GM12864 (cell line): ENCODE measurements around the gene OVOL1.
"Not testable (repeated sequence)": the region's sequence is repeated elsewhere in the genome, so short reads cannot be mapped to it uniquely, and the experiment has no call there.

Source experiments
- DNase-seq: peaks from one replicate; pipeline ENCODE4 v3.0.0-alpha.2; 2011; ENCODE audit warnings: low read depth
- H3K4me3 ChIP-seq: 2 replicates; pipeline ENCODE4 v1.5.1; 2011; ENCODE audit warnings: mild to moderate bottlenecking, low read depth, low read length, control low read depth
- CTCF ChIP-seq: IDR thresholded peaks from 2 replicates; pipeline ENCODE4 v1.5.1; 2011; ENCODE audit warnings: low read depth, mild to moderate bottlenecking, moderate library complexity, low read length, control low read depth, inconsistent platforms; ENCODE audit errors: missing control alignments

The OVOL1 gene

GRCh38 chr11:65744699-65745042 is 42.2 kb upstream of the OVOL1 start:
- H3K4me3 ChIP-seq: no peak overlapping the region
- TF ChIP-seq CTCF: no peak
- DNase-seq: no peak

DNA sequence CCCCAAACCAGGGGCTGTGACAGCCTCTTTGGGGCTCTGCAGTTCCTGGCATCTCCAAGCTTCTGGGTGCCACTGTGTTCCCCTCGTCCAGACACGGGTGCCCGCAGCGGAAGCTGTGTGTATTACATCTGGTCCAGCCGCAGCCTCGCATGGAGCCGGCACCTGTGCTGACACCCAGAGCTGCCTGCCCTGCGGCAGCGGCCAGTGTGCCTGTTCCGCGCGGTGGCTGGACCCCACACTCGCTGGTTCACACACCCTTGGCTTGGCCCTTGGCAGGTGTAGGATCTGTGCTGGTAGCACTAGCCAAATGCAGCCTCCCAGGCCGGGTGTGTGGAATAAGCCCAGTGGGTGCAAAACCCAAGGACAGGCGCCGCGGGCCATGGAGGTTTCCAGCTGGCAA is 41.8 kb upstream of the OVOL1 start:
- no peak for DNase-seq
- H3K4me3 ChIP-seq: no peak overlapping the region
- TF ChIP-seq CTCF: no peak

DNA sequence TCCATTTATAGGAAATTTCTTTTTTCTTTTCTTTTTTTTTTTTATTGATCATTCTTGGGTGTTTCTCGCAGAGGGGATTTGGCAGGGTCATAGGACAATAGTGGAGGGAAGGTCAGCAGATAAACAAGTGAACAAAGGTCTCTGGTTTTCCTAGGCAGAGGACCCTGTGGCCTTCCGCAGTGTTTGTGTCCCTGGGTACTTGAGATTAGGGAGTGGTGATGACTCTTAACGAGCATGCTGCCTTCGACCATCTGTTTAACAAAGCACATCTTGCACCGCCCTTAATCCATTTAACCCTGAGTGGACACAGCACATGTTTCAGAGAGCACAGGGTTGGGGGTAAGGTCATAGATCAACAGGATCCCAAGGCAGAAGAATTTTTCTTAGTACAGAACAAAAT is 24.7 kb upstream of the OVOL1 start:
- DNase-seq, H3K4me3 ChIP-seq: not testable (repeated sequence)

DNA sequence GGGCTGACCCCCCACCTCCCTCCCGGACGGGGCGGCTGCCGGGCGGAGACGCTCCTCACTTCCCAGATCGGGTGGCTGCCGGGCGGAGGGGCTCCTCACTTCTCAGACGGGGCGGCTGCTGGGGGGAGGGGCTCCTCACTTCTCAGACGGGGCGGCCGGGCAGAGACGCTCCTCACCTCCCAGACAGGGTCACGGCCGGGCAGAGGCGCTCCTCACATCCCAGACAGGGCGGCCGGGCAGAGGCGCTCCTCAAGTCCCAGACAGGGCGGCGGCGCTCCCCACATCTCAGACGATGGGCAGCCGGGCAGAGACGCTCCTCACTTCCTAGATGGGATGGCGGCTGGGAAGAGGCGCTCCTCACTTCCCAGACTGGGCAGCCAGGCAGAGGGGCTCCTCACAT is 24.0 kb upstream of the OVOL1 start:
- H3K4me3 ChIP-seq, DNase-seq: not testable (repeated sequence)

- TF ChIP-seq CTCF: no peak
- no peak for DNase-seq
- H3K4me3 ChIP-seq: no peak overlapping the region
These were observed 22.4 kb upstream of the OVOL1 start for GRCh38 chr11:65764434-65764833.

DNA sequence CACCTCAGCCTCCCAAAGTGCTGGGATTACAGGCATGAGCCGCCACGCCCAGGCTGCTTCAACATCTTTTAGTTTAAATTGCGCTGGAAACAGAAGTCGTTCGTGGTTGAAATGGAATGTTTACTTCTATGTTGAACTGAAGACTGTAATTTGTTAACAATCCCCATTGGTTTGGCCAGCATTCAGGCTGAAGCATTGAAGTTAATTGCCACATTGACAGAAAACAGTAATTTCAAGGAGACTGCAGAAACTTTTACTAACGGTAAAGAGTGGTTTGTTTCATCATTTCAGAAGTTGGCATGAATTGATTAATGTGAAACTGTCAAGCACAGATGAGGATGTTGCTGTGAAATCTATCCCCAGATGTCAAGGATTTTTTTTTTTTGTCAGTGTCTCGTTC is 20.3 kb upstream of the OVOL1 start:
- DNase-seq: no peak
- no peak for TF ChIP-seq CTCF
- H3K4me3 ChIP-seq: no peak overlapping the region

DNA sequence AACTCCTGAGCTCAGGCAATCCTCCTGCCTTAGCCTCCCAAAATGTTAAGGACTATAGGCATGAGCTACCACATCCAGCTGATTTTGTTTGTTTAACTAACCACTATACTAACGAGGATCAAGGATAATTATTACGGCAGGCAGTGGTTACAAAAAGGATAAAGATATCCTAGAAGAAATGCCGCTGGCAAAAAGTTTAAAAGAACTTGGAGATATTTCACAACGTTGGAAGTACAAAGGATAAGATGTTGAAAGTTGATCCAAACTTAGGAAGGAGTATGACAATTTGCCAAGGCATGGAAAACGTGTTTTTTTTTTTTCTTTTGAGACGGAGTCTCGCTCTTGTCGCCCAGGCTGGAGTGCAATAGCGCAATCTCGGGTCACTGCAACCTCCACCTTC is 19.5 kb upstream of the OVOL1 start:
- DNase-seq: no peak
- no peak for TF ChIP-seq CTCF

GRCh38 chr11:65767806-65768205 is 19.1 kb upstream of the OVOL1 start:
- not testable (repeated sequence) for DNase-seq

More for the DNA sequence above, 19.5 kb upstream of the OVOL1 start:
- H3K4me3 ChIP-seq: no peak overlapping the region

DNA sequence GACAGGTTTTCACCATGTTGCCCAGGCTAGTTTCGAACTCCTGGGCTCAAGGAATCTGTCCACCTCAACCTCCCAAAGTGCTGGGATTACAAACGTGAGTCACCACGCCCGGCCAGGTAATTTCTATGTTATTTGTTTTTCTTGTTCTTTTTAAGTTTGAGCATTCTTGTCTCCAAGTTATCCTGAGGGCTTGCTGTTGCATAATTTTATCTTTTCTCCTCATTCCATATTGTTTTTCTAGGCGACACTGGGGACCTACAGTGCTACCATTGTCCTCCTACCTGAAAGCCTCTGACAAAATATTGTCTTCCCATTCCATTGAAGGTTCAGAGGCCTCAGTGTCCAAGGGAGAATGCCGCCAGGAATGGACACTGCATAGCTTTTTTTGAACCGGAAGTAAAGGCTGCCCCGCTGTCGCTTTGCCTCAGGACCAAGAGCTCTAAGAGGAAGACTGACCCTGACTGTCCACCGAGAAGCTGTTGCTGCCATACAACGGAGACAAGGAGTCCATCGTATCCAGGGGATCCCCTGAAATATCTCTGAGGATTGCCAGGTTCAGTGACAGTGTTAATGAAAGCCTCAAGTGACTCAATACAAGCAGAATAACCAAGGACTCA is 15.8 kb upstream of the OVOL1 start:
- no peak for TF ChIP-seq CTCF
- H3K4me3 ChIP-seq: no peak overlapping the region
- DNase-seq: no peak

More at GRCh38 chr11:65767806-65768205, 19.1 kb upstream of the OVOL1 start:
- not testable (repeated sequence) for H3K4me3 ChIP-seq
